ENCODE results near the gene TLN1. TPM values are rescaled to one million over a fixed set of nuclear protein-coding genes. Genes with fewer than 3 reads are reported as not detected.

Gene TLN1, protein sequence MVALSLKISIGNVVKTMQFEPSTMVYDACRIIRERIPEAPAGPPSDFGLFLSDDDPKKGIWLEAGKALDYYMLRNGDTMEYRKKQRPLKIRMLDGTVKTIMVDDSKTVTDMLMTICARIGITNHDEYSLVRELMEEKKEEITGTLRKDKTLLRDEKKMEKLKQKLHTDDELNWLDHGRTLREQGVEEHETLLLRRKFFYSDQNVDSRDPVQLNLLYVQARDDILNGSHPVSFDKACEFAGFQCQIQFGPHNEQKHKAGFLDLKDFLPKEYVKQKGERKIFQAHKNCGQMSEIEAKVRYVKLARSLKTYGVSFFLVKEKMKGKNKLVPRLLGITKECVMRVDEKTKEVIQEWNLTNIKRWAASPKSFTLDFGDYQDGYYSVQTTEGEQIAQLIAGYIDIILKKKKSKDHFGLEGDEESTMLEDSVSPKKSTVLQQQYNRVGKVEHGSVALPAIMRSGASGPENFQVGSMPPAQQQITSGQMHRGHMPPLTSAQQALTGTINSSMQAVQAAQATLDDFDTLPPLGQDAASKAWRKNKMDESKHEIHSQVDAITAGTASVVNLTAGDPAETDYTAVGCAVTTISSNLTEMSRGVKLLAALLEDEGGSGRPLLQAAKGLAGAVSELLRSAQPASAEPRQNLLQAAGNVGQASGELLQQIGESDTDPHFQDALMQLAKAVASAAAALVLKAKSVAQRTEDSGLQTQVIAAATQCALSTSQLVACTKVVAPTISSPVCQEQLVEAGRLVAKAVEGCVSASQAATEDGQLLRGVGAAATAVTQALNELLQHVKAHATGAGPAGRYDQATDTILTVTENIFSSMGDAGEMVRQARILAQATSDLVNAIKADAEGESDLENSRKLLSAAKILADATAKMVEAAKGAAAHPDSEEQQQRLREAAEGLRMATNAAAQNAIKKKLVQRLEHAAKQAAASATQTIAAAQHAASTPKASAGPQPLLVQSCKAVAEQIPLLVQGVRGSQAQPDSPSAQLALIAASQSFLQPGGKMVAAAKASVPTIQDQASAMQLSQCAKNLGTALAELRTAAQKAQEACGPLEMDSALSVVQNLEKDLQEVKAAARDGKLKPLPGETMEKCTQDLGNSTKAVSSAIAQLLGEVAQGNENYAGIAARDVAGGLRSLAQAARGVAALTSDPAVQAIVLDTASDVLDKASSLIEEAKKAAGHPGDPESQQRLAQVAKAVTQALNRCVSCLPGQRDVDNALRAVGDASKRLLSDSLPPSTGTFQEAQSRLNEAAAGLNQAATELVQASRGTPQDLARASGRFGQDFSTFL (N-terminal part only)
- total RNA-seq (2021) (173 and 178 TPM in 2 replicates), Bru-seq, nascent RNA (percentile 72 among the genes with signal in this experiment), BruChase-seq, experiment 1, labeled RNA remaining after a 2-hour chase (percentile 78 among the genes with signal in this experiment), BruChase-seq, experiment 2, labeled RNA remaining after a 6-hour chase (percentile 92 among the genes with signal in this experiment)
- long read RNA-seq, full-length matches to known transcripts: 9 of 100 reads
- long read RNA-seq, partial matches to known transcripts: 87 of 100 reads
- long read RNA-seq, other reads (novel, unspliced or antisense): 4 of 100 reads

DNA sequence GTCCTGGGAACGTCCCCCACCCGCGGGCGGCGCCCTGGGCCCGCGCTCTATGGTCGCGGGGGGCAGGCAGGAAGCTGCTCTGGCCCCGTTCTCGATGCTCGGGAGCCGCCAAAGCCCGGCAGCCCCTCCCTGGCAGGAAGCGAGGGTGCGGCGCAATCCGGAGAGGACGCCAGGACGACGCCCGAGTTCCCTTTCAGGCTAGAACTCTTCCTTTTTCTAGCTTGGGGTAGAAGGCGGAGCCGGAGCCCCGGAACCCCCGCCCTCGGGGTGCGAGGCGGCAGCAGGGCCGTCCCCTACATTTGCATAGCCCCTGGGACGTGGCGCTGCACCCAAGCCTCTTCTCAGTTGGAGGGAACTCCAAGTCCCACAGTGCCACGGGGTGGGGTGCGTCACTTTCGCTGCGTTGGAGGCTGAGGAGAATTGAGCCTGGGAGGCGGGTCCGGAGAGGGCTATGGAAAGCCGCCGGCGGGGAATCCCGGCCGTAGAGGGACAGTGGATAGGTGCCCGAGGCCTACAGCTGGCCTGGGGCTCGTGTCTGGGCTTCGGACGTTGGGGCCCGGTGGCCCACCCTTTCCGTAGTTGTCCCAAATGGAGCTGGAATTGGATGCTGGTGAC lies at the start of gene TLN1, which contains the start of gene CREB3:
Gene TLN1 (minus strand): TSS at position 11 of the 615 bp plus-strand sequence. CDS start 6,501 bp downstream, outside the sequence.
Gene CREB3 (plus strand): TSS at position 482 of the 615 bp plus-strand sequence. CDS start 107 bp downstream, at position 589.
- H3K27ac ChIP-seq (ENCODE audit: low read depth, low read length, poor library complexity, severe bottlenecking): peak within 1 kb of the TSS; percentile 87
- intact Hi-C loops (cut with micrococcal nuclease; ENCODE audit: unreplicated experiment): loop anchor here (5.0 to 10.0 kb wide), 2 partner anchors 75 to 83 kb away; partner anchors contain the start of genes CCDC107, HINT2, RMRP and SPAG8
- ChIA-PET POLR2A (ENCODE audit: low non-redundant PET) (interaction anchor here (0.7 to 1.1 kb wide), 3 partner anchors 16 to 286 kb away, joined by 3 to 6 read pairs (median 5); partner anchors contain the start of genes GBA2 and RGP1), CTCF (interaction anchor here (0.5 to 1.0 kb wide), 5 partner anchors 12 to 121 kb away, joined by 3 to 7 read pairs (median 3); no protein-coding TSS in a partner anchor)
- H3K36me3 ChIP-seq (ENCODE audit: insufficient read depth, low read length, poor library complexity, severe bottlenecking): peaks cover 26% of the 10 kb centered on the region
- DNase-seq (ENCODE audit: low spot score): peak; percentile 99
- peaks cover 21% of the 10 kb centered on the region for H3K4me1 ChIP-seq (ENCODE audit: insufficient read depth, low read length, poor library complexity, severe bottlenecking)
- H3K4me3 ChIP-seq (ENCODE audit: low read depth, low read length, poor library complexity, severe bottlenecking): peak within 1 kb of the TSS; percentile 90
- H3K27me3 ChIP-seq (replicated peaks; ENCODE audit: insufficient read depth, low read depth, low read length, poor library complexity): no peaks in the 10 kb centered on the region
- BruUV-seq (replicated peaks): no TSS peak
- no peaks in the 10 kb centered on the region for H3K9me3 ChIP-seq (ENCODE audit: low read depth, low read length, poor library complexity, severe bottlenecking)
- TF ChIP-seq EZH2 (IDR thresholded peaks at IDR 0.05; ENCODE audit: borderline replicate concordance, low read depth, low read length, poor library complexity, severe bottlenecking): no peak
- TF ChIP-seq, protein P1, sequence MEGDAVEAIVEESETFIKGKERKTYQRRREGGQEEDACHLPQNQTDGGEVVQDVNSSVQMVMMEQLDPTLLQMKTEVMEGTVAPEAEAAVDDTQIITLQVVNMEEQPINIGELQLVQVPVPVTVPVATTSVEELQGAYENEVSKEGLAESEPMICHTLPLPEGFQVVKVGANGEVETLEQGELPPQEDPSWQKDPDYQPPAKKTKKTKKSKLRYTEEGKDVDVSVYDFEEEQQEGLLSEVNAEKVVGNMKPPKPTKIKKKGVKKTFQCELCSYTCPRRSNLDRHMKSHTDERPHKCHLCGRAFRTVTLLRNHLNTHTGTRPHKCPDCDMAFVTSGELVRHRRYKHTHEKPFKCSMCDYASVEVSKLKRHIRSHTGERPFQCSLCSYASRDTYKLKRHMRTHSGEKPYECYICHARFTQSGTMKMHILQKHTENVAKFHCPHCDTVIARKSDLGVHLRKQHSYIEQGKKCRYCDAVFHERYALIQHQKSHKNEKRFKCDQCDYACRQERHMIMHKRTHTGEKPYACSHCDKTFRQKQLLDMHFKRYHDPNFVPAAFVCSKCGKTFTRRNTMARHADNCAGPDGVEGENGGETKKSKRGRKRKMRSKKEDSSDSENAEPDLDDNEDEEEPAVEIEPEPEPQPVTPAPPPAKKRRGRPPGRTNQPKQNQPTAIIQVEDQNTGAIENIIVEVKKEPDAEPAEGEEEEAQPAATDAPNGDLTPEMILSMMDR (conservative IDR thresholded peaks at IDR 0.05; ENCODE audit: low read depth, low read length): peak; percentile 47

DNA sequence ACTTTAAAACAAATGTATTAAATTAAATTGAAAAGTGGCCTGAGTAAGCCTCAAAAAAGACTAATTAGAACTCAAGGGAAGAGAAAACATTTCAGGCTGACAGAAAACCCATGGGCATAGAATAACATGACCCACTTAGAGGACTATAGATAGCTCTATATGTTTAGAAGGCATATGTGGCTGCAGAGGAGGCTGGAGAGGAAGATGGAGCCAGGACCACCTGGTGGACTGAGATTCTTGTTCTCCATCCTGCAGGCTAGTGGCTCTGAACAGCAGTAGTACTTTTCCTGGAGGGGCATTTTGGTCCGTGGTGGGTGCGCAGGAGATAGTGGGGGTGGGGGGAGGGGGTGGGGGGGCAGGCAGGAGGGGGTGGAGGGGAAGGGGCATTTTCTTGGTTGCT lies 49.1 kb upstream of the TLN1 start:
- Histone ChIP-seq H3K27me3 (replicated peaks; ENCODE audit: insufficient read depth, low read depth, low read length, poor library complexity) (no peaks in the 10 kb centered on the region), H3K9me3 (ENCODE audit: low read depth, low read length, poor library complexity, severe bottlenecking) (no peaks in the 10 kb centered on the region), H3K36me3 (ENCODE audit: insufficient read depth, low read length, poor library complexity, severe bottlenecking) (no peaks in the 10 kb centered on the region), H3K4me1 (ENCODE audit: insufficient read depth, low read length, poor library complexity, severe bottlenecking) (no peaks in the 10 kb centered on the region), H3K4me3 (ENCODE audit: low read depth, low read length, poor library complexity, severe bottlenecking) (no peak overlapping the region), H3K27ac (ENCODE audit: low read depth, low read length, poor library complexity, severe bottlenecking) (no peak overlapping the region)
- intact Hi-C loops (cut with micrococcal nuclease; ENCODE audit: unreplicated experiment): no loop called here
- no TSS peak for BruUV-seq (replicated peaks)
- POLR2A ChIA-PET (ENCODE audit: low non-redundant PET): no interaction called here
- no peak for DNase-seq (ENCODE audit: low spot score)
- TF ChIP-seq, protein P1 (conservative IDR thresholded peaks at IDR 0.05; ENCODE audit: low read depth, low read length): no peak
- TF ChIP-seq EZH2 (IDR thresholded peaks at IDR 0.05; ENCODE audit: borderline replicate concordance, low read depth, low read length, poor library complexity, severe bottlenecking): no peak
- CTCF ChIA-PET: no interaction called here

All from A673 (cell line).